ENCODE data around the gene TMEM245.

Gene TMEM245

DNA sequence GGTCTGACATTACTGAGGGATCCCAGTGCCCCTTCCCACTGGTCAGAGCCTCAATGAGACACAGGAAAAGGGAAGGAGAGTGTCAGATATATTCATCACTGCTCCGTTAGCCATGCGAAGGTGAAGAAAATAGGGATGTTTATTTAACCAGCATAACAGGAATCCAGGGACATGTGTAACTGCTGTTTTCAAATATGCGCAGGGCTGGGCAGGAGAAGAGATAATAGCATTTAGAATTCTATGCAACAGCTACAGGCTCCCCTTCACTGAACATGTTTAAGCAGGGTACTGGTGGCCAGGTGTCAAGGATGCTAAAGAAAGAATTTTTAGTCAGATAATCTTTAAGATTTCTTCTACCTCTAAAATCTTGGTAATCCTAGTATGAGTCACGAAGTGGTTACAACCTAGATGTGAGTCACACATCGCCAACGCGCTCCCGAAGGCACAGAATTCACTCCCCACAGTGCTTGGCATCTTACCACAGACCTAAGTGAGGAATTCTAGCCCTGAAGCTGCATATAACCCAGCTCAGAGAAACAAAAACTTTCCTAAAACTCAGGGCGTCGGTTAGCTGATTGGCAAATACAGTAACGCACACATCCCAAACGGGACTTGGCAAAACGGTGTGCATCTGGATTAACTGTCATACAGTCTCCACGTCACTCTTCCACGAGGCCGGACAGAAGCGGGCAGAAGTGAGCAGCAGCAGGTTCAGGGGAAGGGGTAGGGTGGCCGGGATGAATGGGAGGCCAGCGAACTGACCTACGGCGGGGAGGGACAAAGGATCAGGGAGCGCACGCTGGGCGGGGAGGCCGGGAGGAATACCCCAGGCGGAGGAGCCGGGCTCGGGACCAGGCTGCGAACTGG is 107.5 kb downstream of the TMEM245 start (continued):
- TF ChIP-seq, protein P1, sequence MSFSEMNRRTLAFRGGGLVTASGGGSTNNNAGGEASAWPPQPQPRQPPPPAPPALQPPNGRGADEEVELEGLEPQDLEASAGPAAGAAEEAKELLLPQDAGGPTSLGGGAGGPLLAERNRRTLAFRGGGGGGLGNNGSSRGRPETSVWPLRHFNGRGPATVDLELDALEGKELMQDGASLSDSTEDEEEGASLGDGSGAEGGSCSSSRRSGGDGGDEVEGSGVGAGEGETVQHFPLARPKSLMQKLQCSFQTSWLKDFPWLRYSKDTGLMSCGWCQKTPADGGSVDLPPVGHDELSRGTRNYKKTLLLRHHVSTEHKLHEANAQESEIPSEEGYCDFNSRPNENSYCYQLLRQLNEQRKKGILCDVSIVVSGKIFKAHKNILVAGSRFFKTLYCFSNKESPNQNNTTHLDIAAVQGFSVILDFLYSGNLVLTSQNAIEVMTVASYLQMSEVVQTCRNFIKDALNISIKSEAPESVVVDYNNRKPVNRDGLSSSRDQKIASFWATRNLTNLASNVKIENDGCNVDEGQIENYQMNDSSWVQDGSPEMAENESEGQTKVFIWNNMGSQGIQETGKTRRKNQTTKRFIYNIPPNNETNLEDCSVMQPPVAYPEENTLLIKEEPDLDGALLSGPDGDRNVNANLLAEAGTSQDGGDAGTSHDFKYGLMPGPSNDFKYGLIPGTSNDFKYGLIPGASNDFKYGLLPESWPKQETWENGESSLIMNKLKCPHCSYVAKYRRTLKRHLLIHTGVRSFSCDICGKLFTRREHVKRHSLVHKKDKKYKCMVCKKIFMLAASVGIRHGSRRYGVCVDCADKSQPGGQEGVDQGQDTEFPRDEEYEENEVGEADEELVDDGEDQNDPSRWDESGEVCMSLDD (tag by site-specific recombination; IDR thresholded peaks at IDR 0.05): no peak
- TF ChIP-seq, protein P2, sequence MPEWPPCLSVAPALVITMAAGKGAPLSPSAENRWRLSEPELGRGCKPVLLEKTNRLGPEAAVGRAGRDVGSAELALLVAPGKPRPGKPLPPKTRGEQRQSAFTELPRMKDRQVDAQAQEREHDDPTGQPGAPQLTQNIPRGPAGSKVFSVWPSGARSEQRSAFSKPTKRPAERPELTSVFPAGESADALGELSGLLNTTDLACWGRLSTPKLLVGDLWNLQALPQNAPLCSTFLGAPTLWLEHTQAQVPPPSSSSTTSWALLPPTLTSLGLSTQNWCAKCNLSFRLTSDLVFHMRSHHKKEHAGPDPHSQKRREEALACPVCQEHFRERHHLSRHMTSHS (tag by site-specific recombination; IDR thresholded peaks at IDR 0.05): no peak
- TF ChIP-seq ZNF701 (tag by site-specific recombination; IDR thresholded peaks at IDR 0.05): no peak
- no peak for TF ChIP-seq RBAK (tag by site-specific recombination; IDR thresholded peaks at IDR 0.05)
- no peak for TF ChIP-seq ZNF133 (tag by site-specific recombination; IDR thresholded peaks at IDR 0.05)
- no peak for TF ChIP-seq ZNF791 (tag by site-specific recombination; IDR thresholded peaks at IDR 0.05)
- TF ChIP-seq, protein P3, sequence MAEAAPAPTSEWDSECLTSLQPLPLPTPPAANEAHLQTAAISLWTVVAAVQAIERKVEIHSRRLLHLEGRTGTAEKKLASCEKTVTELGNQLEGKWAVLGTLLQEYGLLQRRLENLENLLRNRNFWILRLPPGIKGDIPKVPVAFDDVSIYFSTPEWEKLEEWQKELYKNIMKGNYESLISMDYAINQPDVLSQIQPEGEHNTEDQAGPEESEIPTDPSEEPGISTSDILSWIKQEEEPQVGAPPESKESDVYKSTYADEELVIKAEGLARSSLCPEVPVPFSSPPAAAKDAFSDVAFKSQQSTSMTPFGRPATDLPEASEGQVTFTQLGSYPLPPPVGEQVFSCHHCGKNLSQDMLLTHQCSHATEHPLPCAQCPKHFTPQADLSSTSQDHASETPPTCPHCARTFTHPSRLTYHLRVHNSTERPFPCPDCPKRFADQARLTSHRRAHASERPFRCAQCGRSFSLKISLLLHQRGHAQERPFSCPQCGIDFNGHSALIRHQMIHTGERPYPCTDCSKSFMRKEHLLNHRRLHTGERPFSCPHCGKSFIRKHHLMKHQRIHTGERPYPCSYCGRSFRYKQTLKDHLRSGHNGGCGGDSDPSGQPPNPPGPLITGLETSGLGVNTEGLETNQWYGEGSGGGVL (tag by site-specific recombination; IDR thresholded peaks at IDR 0.05): no peak
- peak; percentile 50; the same call in 1 of the 2 replicates for TF ChIP-seq ZEB2 (tag by site-specific recombination; IDR thresholded peaks at IDR 0.05)
- no peak; the same call in 1 of the 2 replicates for TF ChIP-seq ZNF600 (tag by site-specific recombination; IDR thresholded peaks at IDR 0.05)
- TF ChIP-seq, protein P4, sequence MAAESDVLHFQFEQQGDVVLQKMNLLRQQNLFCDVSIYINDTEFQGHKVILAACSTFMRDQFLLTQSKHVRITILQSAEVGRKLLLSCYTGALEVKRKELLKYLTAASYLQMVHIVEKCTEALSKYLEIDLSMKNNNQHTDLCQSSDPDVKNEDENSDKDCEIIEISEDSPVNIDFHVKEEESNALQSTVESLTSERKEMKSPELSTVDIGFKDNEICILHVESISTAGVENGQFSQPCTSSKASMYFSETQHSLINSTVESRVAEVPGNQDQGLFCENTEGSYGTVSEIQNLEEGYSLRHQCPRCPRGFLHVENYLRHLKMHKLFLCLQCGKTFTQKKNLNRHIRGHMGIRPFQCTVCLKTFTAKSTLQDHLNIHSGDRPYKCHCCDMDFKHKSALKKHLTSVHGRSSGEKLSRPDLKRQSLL (tag by site-specific recombination; IDR thresholded peaks at IDR 0.05): no peak
- TF ChIP-seq, protein P5, sequence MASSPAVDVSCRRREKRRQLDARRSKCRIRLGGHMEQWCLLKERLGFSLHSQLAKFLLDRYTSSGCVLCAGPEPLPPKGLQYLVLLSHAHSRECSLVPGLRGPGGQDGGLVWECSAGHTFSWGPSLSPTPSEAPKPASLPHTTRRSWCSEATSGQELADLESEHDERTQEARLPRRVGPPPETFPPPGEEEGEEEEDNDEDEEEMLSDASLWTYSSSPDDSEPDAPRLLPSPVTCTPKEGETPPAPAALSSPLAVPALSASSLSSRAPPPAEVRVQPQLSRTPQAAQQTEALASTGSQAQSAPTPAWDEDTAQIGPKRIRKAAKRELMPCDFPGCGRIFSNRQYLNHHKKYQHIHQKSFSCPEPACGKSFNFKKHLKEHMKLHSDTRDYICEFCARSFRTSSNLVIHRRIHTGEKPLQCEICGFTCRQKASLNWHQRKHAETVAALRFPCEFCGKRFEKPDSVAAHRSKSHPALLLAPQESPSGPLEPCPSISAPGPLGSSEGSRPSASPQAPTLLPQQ (tag by site-specific recombination; IDR thresholded peaks at IDR 0.05): no peak
- no peak for TF ChIP-seq ZNF10 (tag by site-specific recombination; IDR thresholded peaks at IDR 0.05)
- no peak for TF ChIP-seq ZNF37A (tag by site-specific recombination; IDR thresholded peaks at IDR 0.05)
- TF ChIP-seq, protein P6, sequence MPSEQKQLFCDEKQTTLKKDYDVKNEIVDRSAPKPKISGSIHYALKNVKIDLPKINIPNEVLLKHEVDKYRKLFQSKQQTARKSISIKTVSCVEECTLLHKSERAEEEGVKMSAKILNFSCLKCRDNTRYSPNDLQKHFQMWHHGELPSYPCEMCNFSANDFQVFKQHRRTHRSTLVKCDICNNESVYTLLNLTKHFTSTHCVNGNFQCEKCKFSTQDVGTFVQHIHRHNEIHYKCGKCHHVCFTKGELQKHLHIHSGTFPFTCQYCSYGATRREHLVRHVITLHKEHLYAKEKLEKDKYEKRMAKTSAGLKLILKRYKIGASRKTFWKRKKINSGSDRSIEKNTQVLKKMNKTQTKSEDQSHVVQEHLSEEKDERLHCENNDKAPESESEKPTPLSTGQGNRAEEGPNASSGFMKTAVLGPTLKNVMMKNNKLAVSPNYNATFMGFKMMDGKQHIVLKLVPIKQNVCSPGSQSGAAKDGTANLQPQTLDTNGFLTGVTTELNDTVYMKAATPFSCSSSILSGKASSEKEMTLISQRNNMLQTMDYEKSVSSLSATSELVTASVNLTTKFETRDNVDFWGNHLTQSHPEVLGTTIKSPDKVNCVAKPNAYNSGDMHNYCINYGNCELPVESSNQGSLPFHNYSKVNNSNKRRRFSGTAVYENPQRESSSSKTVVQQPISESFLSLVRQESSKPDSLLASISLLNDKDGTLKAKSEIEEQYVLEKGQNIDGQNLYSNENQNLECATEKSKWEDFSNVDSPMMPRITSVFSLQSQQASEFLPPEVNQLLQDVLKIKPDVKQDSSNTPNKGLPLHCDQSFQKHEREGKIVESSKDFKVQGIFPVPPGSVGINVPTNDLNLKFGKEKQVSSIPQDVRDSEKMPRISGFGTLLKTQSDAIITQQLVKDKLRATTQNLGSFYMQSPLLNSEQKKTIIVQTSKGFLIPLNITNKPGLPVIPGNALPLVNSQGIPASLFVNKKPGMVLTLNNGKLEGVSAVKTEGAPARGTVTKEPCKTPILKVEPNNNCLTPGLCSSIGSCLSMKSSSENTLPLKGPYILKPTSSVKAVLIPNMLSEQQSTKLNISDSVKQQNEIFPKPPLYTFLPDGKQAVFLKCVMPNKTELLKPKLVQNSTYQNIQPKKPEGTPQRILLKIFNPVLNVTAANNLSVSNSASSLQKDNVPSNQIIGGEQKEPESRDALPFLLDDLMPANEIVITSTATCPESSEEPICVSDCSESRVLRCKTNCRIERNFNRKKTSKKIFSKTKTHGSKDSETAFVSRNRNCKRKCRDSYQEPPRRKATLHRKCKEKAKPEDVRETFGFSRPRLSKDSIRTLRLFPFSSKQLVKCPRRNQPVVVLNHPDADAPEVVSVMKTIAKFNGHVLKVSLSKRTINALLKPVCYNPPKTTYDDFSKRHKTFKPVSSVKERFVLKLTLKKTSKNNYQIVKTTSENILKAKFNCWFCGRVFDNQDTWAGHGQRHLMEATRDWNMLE (tag by site-specific recombination; conservative IDR thresholded peaks at IDR 0.05; ENCODE audit: low read depth): no peak
- no peak for TF ChIP-seq ZNF843 (tag by site-specific recombination; IDR thresholded peaks at IDR 0.05)
- 0 out of 2 replicates have a peak, but pooled peaks have one; percentile 24 for TF ChIP-seq ZFP37 (tag by site-specific recombination; IDR thresholded peaks at IDR 0.05)
- no peak for TF ChIP-seq ZFP69B (tag by site-specific recombination; IDR thresholded peaks at IDR 0.05)
- TF ChIP-seq FEZF1 (tag by site-specific recombination; IDR thresholded peaks at IDR 0.05): no peak
- TF ChIP-seq ZNF155 (tag by site-specific recombination; IDR thresholded peaks at IDR 0.05): no peak
- 0 out of 2 replicates have a peak, but pooled peaks have one; percentile 17 for TF ChIP-seq TRIM28 (IDR thresholded peaks at IDR 0.05; ENCODE audit: borderline replicate concordance, low read length)
- TF ChIP-seq ZNF302 (tag by site-specific recombination; IDR thresholded peaks at IDR 0.05; ENCODE audit: low read depth): no peak
- no peak for TF ChIP-seq GLI4 (tag by site-specific recombination; IDR thresholded peaks at IDR 0.05)
- TF ChIP-seq, protein P7, sequence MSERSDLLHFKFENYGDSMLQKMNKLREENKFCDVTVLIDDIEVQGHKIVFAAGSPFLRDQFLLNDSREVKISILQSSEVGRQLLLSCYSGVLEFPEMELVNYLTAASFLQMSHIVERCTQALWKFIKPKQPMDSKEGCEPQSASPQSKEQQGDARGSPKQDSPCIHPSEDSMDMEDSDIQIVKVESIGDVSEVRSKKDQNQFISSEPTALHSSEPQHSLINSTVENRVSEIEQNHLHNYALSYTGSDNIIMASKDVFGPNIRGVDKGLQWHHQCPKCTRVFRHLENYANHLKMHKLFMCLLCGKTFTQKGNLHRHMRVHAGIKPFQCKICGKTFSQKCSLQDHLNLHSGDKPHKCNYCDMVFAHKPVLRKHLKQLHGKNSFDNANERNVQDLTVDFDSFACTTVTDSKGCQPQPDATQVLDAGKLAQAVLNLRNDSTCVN (tag by site-specific recombination; optimal IDR thresholded peaks at IDR 0.05): no peak
